GM23248 (cell line): ENCODE data around the gene LMO1.

ENCODE experiments used
- EZH2 ChIP-seq: fragments of 200-600 bp; sonication (generic); IDR thresholded peaks from 2 replicates; pipeline ENCODE4 v1.6.1; 2018; ENCODE audit warnings: antibody characterized with exemption, mild to moderate bottlenecking; ENCODE audit not compliant: insufficient read depth, poor library complexity, severe bottlenecking
- EZH2phosphoT487 ChIP-seq: fragments of 200-600 bp; sonication (generic); IDR thresholded peaks from 2 replicates; pipeline ENCODE4 v1.6.1; 2018; ENCODE audit warnings: antibody characterized with exemption, moderate library complexity, mild to moderate bottlenecking, low read depth; ENCODE audit not compliant: insufficient read depth

- no peak for TF ChIP-seq EZH2phosphoT487
- TF ChIP-seq EZH2 = no peak
Observed at GRCh38 chr11:8221917-8222495, 41.7 kb downstream of the LMO1 start.
